ENCODE measurements around the gene SMPD2.

DNA sequence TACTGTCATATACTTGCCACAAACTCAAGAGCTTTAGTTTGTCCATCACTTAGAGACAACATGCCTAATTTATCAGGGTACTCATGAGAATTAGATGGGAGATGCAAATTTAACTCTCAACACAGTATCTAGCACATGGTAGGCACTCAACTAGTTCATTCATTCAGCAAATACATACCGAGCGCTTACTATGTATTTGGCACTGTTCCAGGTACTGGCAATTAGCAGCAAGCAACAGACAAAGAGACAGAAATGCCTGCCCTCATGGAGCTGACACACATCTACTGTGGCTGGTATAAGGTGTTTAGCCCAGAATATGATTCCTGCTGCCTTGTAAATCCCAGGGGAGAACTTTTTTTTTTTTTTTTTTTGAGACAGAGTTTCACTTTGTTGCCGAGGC, 10.3 kb downstream of the SMPD2 start:
- TF ChIP-seq, protein P1, sequence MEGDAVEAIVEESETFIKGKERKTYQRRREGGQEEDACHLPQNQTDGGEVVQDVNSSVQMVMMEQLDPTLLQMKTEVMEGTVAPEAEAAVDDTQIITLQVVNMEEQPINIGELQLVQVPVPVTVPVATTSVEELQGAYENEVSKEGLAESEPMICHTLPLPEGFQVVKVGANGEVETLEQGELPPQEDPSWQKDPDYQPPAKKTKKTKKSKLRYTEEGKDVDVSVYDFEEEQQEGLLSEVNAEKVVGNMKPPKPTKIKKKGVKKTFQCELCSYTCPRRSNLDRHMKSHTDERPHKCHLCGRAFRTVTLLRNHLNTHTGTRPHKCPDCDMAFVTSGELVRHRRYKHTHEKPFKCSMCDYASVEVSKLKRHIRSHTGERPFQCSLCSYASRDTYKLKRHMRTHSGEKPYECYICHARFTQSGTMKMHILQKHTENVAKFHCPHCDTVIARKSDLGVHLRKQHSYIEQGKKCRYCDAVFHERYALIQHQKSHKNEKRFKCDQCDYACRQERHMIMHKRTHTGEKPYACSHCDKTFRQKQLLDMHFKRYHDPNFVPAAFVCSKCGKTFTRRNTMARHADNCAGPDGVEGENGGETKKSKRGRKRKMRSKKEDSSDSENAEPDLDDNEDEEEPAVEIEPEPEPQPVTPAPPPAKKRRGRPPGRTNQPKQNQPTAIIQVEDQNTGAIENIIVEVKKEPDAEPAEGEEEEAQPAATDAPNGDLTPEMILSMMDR (IDR thresholded peaks at IDR 0.05; ENCODE audit: insufficient read depth, low read length) = no peak
- no peak for TF ChIP-seq POLR2AphosphoS5 (IDR thresholded peaks at IDR 0.05; ENCODE audit: low read depth)
- no peak for TF ChIP-seq GABPA (IDR thresholded peaks at IDR 0.05; ENCODE audit: low read depth)
- TF ChIP-seq SPI1 (IDR thresholded peaks at IDR 0.05; ENCODE audit: borderline replicate concordance, low read depth) = no peak

All from HL-60 (cell line).